HepG2 (cell line): ENCODE measurements around the gene NAV2. TPM values are rescaled to one million over a fixed set of nuclear protein-coding genes. Genes with fewer than 3 reads are reported as not detected.

ENCODE experiments used
- ATAC-seq: fragments of 200-7000 bp; cut with Tn5 transposase; 3 replicates; pipeline ENCODE4 v1.9.1; 2020; ENCODE audit warnings: mild to moderate bottlenecking, moderate library complexity
- BruUV-seq: library from RNA; stranded (reverse); fragments of 400-500 nt; replicated peaks from 2 replicates; lab custom pipeline; 2021; lab: Mats Ljungman, UMichigan
- CTCF ChIA-PET: fragments of 300-600 bp; formaldehyde crosslinking; extraction: SDS; loops from one replicate; lab custom pipeline; 2021; ENCODE audit warnings: low total read pairs, inconsistent platforms, low intra/inter-chr PET ratio; lab: Yijun Ruan, JAX
- POLR2A ChIA-PET: fragments of 350-600 bp; sonication (Branson Sonifier 250); formaldehyde crosslinking; loops from one replicate; lab custom pipeline; 2020; ENCODE audit warnings: antibody characterized with exemption, inconsistent platforms; lab: Yijun Ruan, JAX
- DNase-seq: peaks from one replicate; pipeline ENCODE4 v3.0.0-alpha.2; 2015; ENCODE audit warnings: low spot score
- FAIRE-seq: peaks from 3 replicates; lab custom pipeline; 2011; peaks lifted over from hg19 to GRCh38; lab: Jason Lieb, UNC
- H2AFZ ChIP-seq: one replicate; pipeline ENCODE4 v1.6.1; 2011; ENCODE audit warnings: low read length, inconsistent platforms
- H3K27ac ChIP-seq: fragments of 300-600 bp; 3 replicates; pipeline ENCODE4 v1.8.0; 2011; ENCODE audit warnings: mixed run types, mild to moderate bottlenecking, mixed read lengths, low read length, inconsistent platforms; ENCODE audit not compliant: insufficient read depth; ENCODE audit errors: extremely low read length
- H3K27me3 ChIP-seq, 2 experiments: fragments of 200-600 bp in 1 of 2; 2 replicates in 1 of 2; 3 replicates in 1 of 2; pipeline versions ENCODE4 v1.6.0 to v1.8.0; 2011; ENCODE audit warnings: low read length in 2 of 2, mild to moderate bottlenecking in 2 of 2, moderate library complexity in 2 of 2, inconsistent platforms in 1 of 2; ENCODE audit not compliant: insufficient read depth in 2 of 2, control insufficient read depth in 1 of 2
- H3K36me3 ChIP-seq, 2 experiments: fragments of 200-600 bp in 1 of 2; replicated peaks in 1 of 2; 2 replicates in 1 of 2; 3 replicates in 1 of 2; pipeline versions ENCODE4 v1.5.1 to v1.8.0; 2011; ENCODE audit warnings: low read length in 2 of 2, inconsistent platforms in 1 of 2; ENCODE audit not compliant: insufficient read depth in 2 of 2, control insufficient read depth in 1 of 2
- H3K4me1 ChIP-seq: 2 replicates; pipeline ENCODE4 v1.5.1; 2012; ENCODE audit warnings: low read length, inconsistent platforms; ENCODE audit not compliant: insufficient read depth
- H3K4me2 ChIP-seq: 2 replicates; pipeline ENCODE4 v1.6.0; 2011; ENCODE audit warnings: low read depth, low read length, inconsistent platforms
- H3K4me3 ChIP-seq, 3 experiments: fragments of 200-600 bp in 1 of 3; sonication (generic), shearing (Covaris generic) in 1 of 3; replicated peaks in 1 of 3; 2 replicates each; pipeline ENCODE4 v1.5.1; 2011 to 2016; ENCODE audit warnings: low read length in 3 of 3, inconsistent platforms in 2 of 3, low read depth in 2 of 3, mild to moderate bottlenecking in 2 of 3, control low read depth in 1 of 3, mixed read lengths in 1 of 3; ENCODE audit not compliant: insufficient read depth in 1 of 3
- H3K79me2 ChIP-seq: one replicate; pipeline ENCODE4 v1.6.1; 2011; ENCODE audit warnings: low read length, inconsistent platforms; ENCODE audit not compliant: insufficient read depth
- H3K9ac ChIP-seq: 2 replicates; pipeline ENCODE4 v1.6.0; 2011; ENCODE audit warnings: mild to moderate bottlenecking, low read depth, low read length, inconsistent platforms; ENCODE audit not compliant: insufficient read depth
- H3K9me3 ChIP-seq: 2 replicates; pipeline ENCODE4 v1.5.1; 2012; ENCODE audit warnings: mild to moderate bottlenecking, low read length
- H4K20me1 ChIP-seq: 2 replicates; pipeline ENCODE4 v1.6.0; 2011; ENCODE audit warnings: inconsistent platforms, mild to moderate bottlenecking, low read length, moderate library complexity; ENCODE audit not compliant: insufficient read depth
- E2F2 ChIP-seq: sonication (generic); formaldehyde crosslinking; IDR thresholded peaks from 2 replicates; pipeline ENCODE4 v1.4.0; 2020; ENCODE audit warnings: missing genetic modification reagents, borderline replicate concordance
- GPBP1L1 ChIP-seq: sonication (generic); formaldehyde crosslinking; IDR thresholded peaks from 2 replicates; pipeline ENCODE4 v1.5.0; 2020; ENCODE audit warnings: mild to moderate bottlenecking, missing genetic modification reagents
- HMG20B ChIP-seq: conservative IDR thresholded peaks from 2 replicates; pipeline ENCODE4 v1.6.1; 2016; ENCODE audit warnings: missing genetic modification reagents, missing compliant biosample characterization
- MYPOP ChIP-seq: sonication (generic); formaldehyde crosslinking; IDR thresholded peaks from 2 replicates; pipeline ENCODE4 v1.8.1; 2023; ENCODE audit warnings: mild to moderate bottlenecking, moderate library complexity, missing genetic modification reagents
- NFE2 ChIP-seq: sonication (generic); formaldehyde crosslinking; IDR thresholded peaks from 2 replicates; pipeline ENCODE4 v1.4.0; 2020; ENCODE audit warnings: missing genetic modification reagents
- NR1H2 ChIP-seq: sonication (generic); formaldehyde crosslinking; IDR thresholded peaks from 2 replicates; pipeline ENCODE4 v1.8.1; 2022; ENCODE audit warnings: low read depth, missing genetic modification reagents, borderline replicate concordance
- RBFOX2 ChIP-seq: fragments of 200-400 bp; formaldehyde crosslinking; IDR thresholded peaks from 2 replicates; pipeline ENCODE4 v1.6.1; 2017; ENCODE audit warnings: low read depth, mild to moderate bottlenecking, low read length
- SALL1 ChIP-seq: sonication (generic); formaldehyde crosslinking; IDR thresholded peaks from 2 replicates; pipeline ENCODE4 v1.8.0; 2022; ENCODE audit warnings: mild to moderate bottlenecking, missing genetic modification reagents
- SRSF4 ChIP-seq: fragments of 200-400 bp; formaldehyde crosslinking; IDR thresholded peaks from one replicate; pipeline ENCODE4 v1.6.1; 2018; ENCODE audit warnings: mild to moderate bottlenecking, low read depth, low read length, moderate library complexity; ENCODE audit not compliant: poor library complexity, severe bottlenecking
- THYN1 ChIP-seq: sonication (generic); formaldehyde crosslinking; IDR thresholded peaks from 2 replicates; pipeline ENCODE4 v1.8.1; 2023; ENCODE audit warnings: low read depth, mild to moderate bottlenecking, moderate library complexity, missing genetic modification reagents, borderline replicate concordance
- ZEB1 ChIP-seq: IDR thresholded peaks from 2 replicates; pipeline ENCODE4 v1.6.1; 2012; ENCODE audit warnings: mild to moderate bottlenecking, low read depth, inconsistent platforms; ENCODE audit not compliant: insufficient replicate concordance
- ZNF10 ChIP-seq: sonication (generic); formaldehyde crosslinking; IDR thresholded peaks from 2 replicates; pipeline ENCODE4 v1.4.0; 2020; ENCODE audit warnings: mild to moderate bottlenecking, low read depth, missing genetic modification reagents, borderline replicate concordance
- ZNF441 ChIP-seq: sonication (generic); formaldehyde crosslinking; IDR thresholded peaks from 2 replicates; pipeline ENCODE4 v1.7.0; 2021; ENCODE audit warnings: missing genetic modification reagents, borderline replicate concordance
- ZNF501 ChIP-seq: sonication (generic); formaldehyde crosslinking; IDR thresholded peaks from 2 replicates; pipeline ENCODE4 v1.5.1; 2020; ENCODE audit warnings: mild to moderate bottlenecking, moderate library complexity, missing genetic modification reagents
- ZNF556 ChIP-seq: sonication (generic); formaldehyde crosslinking; IDR thresholded peaks from 2 replicates; pipeline ENCODE4 v1.4.0; 2020; ENCODE audit warnings: mild to moderate bottlenecking, missing genetic modification reagents, borderline replicate concordance
- ZNF605 ChIP-seq: sonication (generic); formaldehyde crosslinking; IDR thresholded peaks from 2 replicates; pipeline ENCODE4 v1.8.0; 2022; ENCODE audit warnings: mild to moderate bottlenecking, missing genetic modification reagents
- ZNF724P ChIP-seq: sonication (generic); formaldehyde crosslinking; IDR thresholded peaks from 2 replicates; pipeline ENCODE4 v1.8.0; 2022; ENCODE audit warnings: missing genetic modification reagents, borderline replicate concordance
- ZNF772 ChIP-seq: sonication (generic); formaldehyde crosslinking; IDR thresholded peaks from 2 replicates; pipeline ENCODE4 v1.5.0; 2020; ENCODE audit warnings: mild to moderate bottlenecking, missing genetic modification reagents
- ZSCAN20 ChIP-seq: sonication (generic); formaldehyde crosslinking; IDR thresholded peaks from 2 replicates; pipeline ENCODE4 v1.4.0; 2020; ENCODE audit warnings: missing genetic modification reagents, mild to moderate bottlenecking, borderline replicate concordance
- ZSCAN31 ChIP-seq: sonication (generic); formaldehyde crosslinking; IDR thresholded peaks from 2 replicates; pipeline ENCODE4 v1.5.0; 2020; ENCODE audit warnings: low read depth, mild to moderate bottlenecking, missing genetic modification reagents
- WGBS: methylation state at CpG from one replicate; pipeline ENCODE4 v1.1.6; 2017; ENCODE audit warnings: low lambda C conversion rate; 5-methylcytosine and 5-hydroxymethylcytosine counted together
- in situ Hi-C: cut with HindIII; loops from 2 replicates; pipeline ENCODE4 v1.10.0; 2017; ENCODE audit warnings: low pct_unique_long_range_greater_than_20kb; ENCODE audit not compliant: extremely low pct_ligation_motif_present
- intact Hi-C: fragments of 100-400 bp; cut with micrococcal nuclease; formaldehyde crosslinking; loops from one replicate; pipeline ENCODE4 v1.10.0; 2022; ENCODE audit not compliant: unreplicated experiment
- polyA plus RNA-seq, 8 experiments: library from polyadenylated mRNA; depleted of rRNA in 3 of 8; stranded (reverse) in 7 of 8; unstranded in 1 of 8; fragments of >200 nt; fragmentation: Illumina TruSeq in 4 of 8; extraction: Trizol in 4 of 8; gene quantifications; 2 replicates each; pipeline versions ENCODE4 v1.2.1 to v1.2.3, GENCODE V29; 2011 to 2016; ENCODE audit warnings: low read depth in 4 of 8, missing spikeins in 1 of 8, mixed read lengths in 1 of 8; ENCODE audit not compliant: insufficient read depth in 1 of 8
- total RNA-seq, 5 experiments: library from RNA; depleted of rRNA; stranded (reverse); fragments of >200 nt; fragmentation: Illumina TruSeq; extraction: Trizol; gene quantifications; 2 replicates each; pipeline ENCODE4 v1.2.3, GENCODE V29; 2016; ENCODE audit warnings: low read depth in 1 of 5

NAV2 gene
- total and polyA plus RNA-seq, 2 of the 13 experiments (the other 11 are each of a cell fraction or from before 2014, with no cell fraction given), result 9.3 to 34.6 TPM

- intact Hi-C loops (no loop called here), in situ Hi-C loops (no loop called here)
- ChIA-PET CTCF (no interaction called here), POLR2A (interaction anchor here (1.2 to 1.3 kb wide), 3 partner anchors 10 to 25 kb away, joined by 5 to 6 read pairs (median 5); no protein-coding TSS in a partner anchor)
- no TSS peak for BruUV-seq
- no peak overlapping the region for H2AFZ ChIP-seq
- 97% methylated on average over 2 of the region's 2 CpGs for WGBS
- H4K20me1 ChIP-seq, result no peaks in the 10 kb centered on the region
- no peak for TF ChIP-seq THYN1 (CRISPR knock-in tag)
- no peak for TF ChIP-seq RBFOX2
- TF ChIP-seq ZNF441 (CRISPR knock-in tag), result no peak
- no peak for TF ChIP-seq NR1H2 (CRISPR knock-in tag)
- TF ChIP-seq ZSCAN31 (CRISPR knock-in tag), result no peak
- TF ChIP-seq ZSCAN20, result no peak
- no peak for TF ChIP-seq ZNF772 (CRISPR knock-in tag)
- no peak for TF ChIP-seq GPBP1L1 (CRISPR knock-in tag)
- TF ChIP-seq MYPOP, result no peak
- TF ChIP-seq ZNF10 (CRISPR knock-in tag), result no peak
- no peak for TF ChIP-seq ZNF556 (CRISPR knock-in tag)
- TF ChIP-seq ZNF724P (CRISPR knock-in tag), result no peak
- no peak for TF ChIP-seq NFE2 (CRISPR knock-in tag)
- TF ChIP-seq SRSF4, result no peak
- no peak for TF ChIP-seq ZNF605
- TF ChIP-seq HMG20B, result no peak
- TF ChIP-seq ZNF501, result no peak
- TF ChIP-seq SALL1 (CRISPR knock-in tag), result no peak
- TF ChIP-seq E2F2 (CRISPR knock-in tag), result no peak
- no peak for TF ChIP-seq ZEB1
- H3K4me2 ChIP-seq, result no peak overlapping the region
- DNase-seq, result no peak
- H3K36me3 ChIP-seq, result no peaks in the 10 kb centered on the region
- H3K4me3 ChIP-seq, result no peak overlapping the region
- H3K4me1 ChIP-seq, result peaks cover 16% of the 10 kb centered on the region
- H3K27me3 ChIP-seq, result no peaks in the 10 kb centered on the region
- H3K27ac ChIP-seq, result no peak overlapping the region
- no peak for ATAC-seq
- H3K79me2 ChIP-seq, result no peaks in the 10 kb centered on the region
- H3K9ac ChIP-seq, result no peak overlapping the region
- H3K9me3 ChIP-seq, result no peaks in the 10 kb centered on the region
- FAIRE-seq, result no peak
These were observed 216.5 kb downstream of the NAV2 start for GRCh38 chr11:19929147-19929546.
